Mucosa of descending colon (tissue), 3 donors: Measurements from ENCODE around the gene KCTD5. TPM values are rescaled to one million over a fixed set of nuclear protein-coding genes. Genes with fewer than 3 reads are reported as not detected.

Source experiments
- ATAC-seq: fragments of 200-7000 bp; cut with Tn5 transposase; one replicate; pipeline ENCODE4 v1.9.1; 2020; ENCODE audit warnings: mild to moderate bottlenecking, moderate library complexity
- DNase-seq, 3 donors: peaks; one replicate each; pipeline ENCODE4 v3.0.0-alpha.2; 2020
- H3K36me3 ChIP-seq: fragments of 200-600 bp; one replicate; pipeline ENCODE4 v1.8.0; 2021; ENCODE audit warnings: low read depth, mild to moderate bottlenecking
- H3K4me1 ChIP-seq: fragments of 200-600 bp; one replicate; pipeline ENCODE4 v1.8.0; 2021; ENCODE audit warnings: low read depth, mild to moderate bottlenecking
- H3K4me3 ChIP-seq: fragments of 200-600 bp; one replicate; pipeline ENCODE4 v1.8.0; 2021; ENCODE audit warnings: mild to moderate bottlenecking
- H3K9me3 ChIP-seq: fragments of 200-600 bp; one replicate; pipeline ENCODE4 v1.8.0; 2021; ENCODE audit warnings: mild to moderate bottlenecking
- CTCF ChIP-seq: fragments of 200-600 bp; IDR thresholded peaks from one replicate; pipeline ENCODE4 v1.8.0; 2022; ENCODE audit warnings: antibody characterized with exemption, mild to moderate bottlenecking
- intact Hi-C, 2 donors: fragments of 100-400 bp; cut with DNase I in 1 of 2; cut with micrococcal nuclease in 1 of 2; formaldehyde crosslinking; loops; one replicate each; pipeline versions ENCODE4 v1.11.0 to v1.11.1; 2022; cut with DNase I, micrococcal nuclease
- total RNA-seq, 3 donors: library from RNA; stranded (reverse); fragmentation: NEBNext Ultra II Directional in 2 of 3; extraction: Animal tissue kit (Norgen Biotek cat#: 25700) in 2 of 3; gene quantifications; one replicate each; pipeline versions ENCODE4 v1.2.1 to v1.2.4, GENCODE V29; 2021 to 2023
- donor health status: DM: no; HTN: no; CAD: no; lungs with moderate emphysema.
- donor health status: DM: no; HTN: no; CAD: no.
- donor health status: DM: no; HTN: yes; CAD: no.

Gene KCTD5
- total RNA-seq, 3 donors from 2014 or later, result 28.2 to 80.7 (median 48.5) TPM

- H3K9me3 ChIP-seq, result no peaks in the 10 kb centered on the region
- TF ChIP-seq CTCF, result no peak
- intact Hi-C loops, result no loop called here
- peaks cover 10% of the 10 kb centered on the region for H3K4me1 ChIP-seq
- DNase-seq (peak in 1 of 3 donors; percentile 44), ATAC-seq (no peak)
- H3K4me3 ChIP-seq, result no peak overlapping the region
- no peaks in the 10 kb centered on the region for H3K36me3 ChIP-seq
Measured at GRCh38 chr16:2724816-2725348, 42.6 kb downstream of the KCTD5 start.

- no peaks in the 10 kb centered on the region for H3K9me3 ChIP-seq
- no peak for ATAC-seq
- no peak for DNase-seq
- H3K4me1 ChIP-seq, result no peaks in the 10 kb centered on the region
- intact Hi-C loops, result no loop called here
- H3K36me3 ChIP-seq, result no peaks in the 10 kb centered on the region
- no peak overlapping the region for H3K4me3 ChIP-seq
- TF ChIP-seq CTCF, result no peak
Measured at GRCh38 chr16:2726923-2727322, 44.6 kb downstream of the KCTD5 start.

DNA sequence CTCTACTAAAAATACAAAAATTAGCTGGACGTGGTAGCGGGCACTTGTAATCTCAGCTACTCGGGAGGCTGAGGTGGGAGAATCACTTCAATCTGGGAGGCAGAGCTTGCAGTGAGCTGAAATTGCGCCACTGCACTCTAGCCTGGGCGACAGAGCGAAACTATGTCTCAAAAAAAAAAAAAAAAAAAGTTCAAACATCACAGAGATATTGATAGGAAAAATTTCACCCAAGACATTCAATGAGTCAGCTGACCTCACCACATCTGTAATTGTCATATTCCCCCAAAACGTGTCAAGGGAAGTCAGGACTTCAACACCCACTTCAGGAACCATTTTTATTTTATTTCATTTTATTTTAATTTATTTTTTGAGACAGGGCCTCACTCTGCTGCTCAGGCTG is 45.7 kb downstream of the KCTD5 start:
- Histone ChIP-seq H3K9me3 (no peaks in the 10 kb centered on the region), H3K36me3 (no peaks in the 10 kb centered on the region), H3K4me3 (no peak overlapping the region), H3K4me1 (no peaks in the 10 kb centered on the region)
- no peak for ATAC-seq
- intact Hi-C loops, result no loop called here
- TF ChIP-seq CTCF, result no peak
- no peak for DNase-seq

DNA sequence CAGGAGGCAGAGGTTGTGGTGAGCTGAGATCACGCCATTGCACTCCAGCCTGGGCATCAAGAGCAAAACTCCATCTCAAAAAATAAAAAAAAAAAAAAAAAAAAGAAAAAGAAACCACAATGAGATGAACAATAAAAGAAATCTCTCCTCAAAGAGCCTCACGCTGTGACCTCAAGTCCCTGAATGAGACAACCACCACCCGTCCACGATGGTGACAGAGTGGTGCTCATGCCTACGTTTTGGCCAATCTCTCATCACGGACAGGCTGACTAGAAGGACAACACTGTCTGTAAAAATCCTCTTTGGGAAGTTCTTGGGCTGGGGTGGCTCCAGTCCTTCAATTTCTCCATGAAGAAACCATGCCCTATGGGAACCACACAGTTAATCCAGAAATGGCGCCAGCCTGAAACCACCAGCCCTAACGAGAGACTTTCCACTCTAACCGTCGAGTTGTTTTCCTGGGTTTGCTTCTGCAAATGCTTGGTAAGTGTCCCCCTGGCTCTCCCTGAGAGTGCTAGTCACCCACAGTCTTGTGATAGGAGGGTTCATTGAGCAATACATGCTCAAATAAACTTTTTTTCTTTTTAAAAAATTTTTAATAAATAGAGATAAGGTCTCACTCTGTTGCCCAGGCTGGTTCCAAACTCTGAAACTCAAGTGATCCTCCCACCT is 52.7 kb downstream of the KCTD5 start:
- Histone ChIP-seq H3K36me3 (no peaks in the 10 kb centered on the region), H3K9me3 (no peaks in the 10 kb centered on the region), H3K4me1 (no peaks in the 10 kb centered on the region), H3K4me3 (no peak overlapping the region)
- TF ChIP-seq CTCF, result no peak
- intact Hi-C loops, result no loop called here
- no peak for ATAC-seq
- DNase-seq, result no peak

DNA sequence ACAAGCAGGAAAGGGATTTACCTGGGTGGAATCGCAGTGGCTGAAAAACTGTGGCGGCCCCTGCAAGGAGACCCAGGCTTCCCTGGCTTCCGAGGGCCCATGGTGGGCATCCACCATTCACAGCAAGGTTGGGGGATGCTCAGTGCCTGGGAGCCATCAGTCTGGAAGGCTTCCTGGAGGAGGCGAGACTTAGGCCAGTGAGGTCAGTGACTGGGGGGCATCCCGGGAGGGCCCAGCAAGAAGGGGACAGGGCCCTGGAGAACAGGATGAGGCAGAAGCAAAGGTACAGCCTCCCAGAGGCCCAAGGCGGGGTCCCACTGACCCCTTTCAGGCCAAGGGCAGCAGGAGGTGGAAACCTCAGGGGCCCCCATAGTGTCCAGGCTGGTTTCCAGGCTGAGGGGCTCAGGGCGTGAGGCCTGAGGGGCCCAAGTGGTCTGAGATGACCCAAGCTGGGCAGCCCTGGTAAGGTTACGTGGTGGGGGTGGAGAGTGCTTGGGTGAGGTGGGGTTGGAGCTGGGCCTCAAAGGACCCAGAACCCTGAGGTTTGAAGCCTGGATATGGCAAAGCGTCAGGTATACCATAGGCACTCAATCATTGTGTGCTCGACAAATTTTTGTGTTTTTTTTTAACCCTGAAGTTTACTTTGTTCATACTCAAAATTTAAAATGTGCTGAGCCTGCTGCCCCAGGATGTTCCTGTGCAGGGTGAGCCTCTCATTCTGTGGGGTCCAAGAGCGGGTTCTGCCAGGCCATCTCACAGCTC is 54.3 kb downstream of the KCTD5 start:
- H3K4me1 ChIP-seq, result no peaks in the 10 kb centered on the region
- no peak for DNase-seq
- ATAC-seq, result no peak
- no peaks in the 10 kb centered on the region for H3K9me3 ChIP-seq
- H3K36me3 ChIP-seq, result no peaks in the 10 kb centered on the region
- intact Hi-C loops, result no loop called here
- no peak for TF ChIP-seq CTCF
- no peak overlapping the region for H3K4me3 ChIP-seq
